ENCODE results near the gene H2AZ1. TPM values are rescaled to one million over a fixed set of nuclear protein-coding genes. Genes with fewer than 3 reads are reported as not detected.

H2AZ1 gene
- total RNA-seq, 1 donor from 2014 or later = 82.8 TPM

DNA sequence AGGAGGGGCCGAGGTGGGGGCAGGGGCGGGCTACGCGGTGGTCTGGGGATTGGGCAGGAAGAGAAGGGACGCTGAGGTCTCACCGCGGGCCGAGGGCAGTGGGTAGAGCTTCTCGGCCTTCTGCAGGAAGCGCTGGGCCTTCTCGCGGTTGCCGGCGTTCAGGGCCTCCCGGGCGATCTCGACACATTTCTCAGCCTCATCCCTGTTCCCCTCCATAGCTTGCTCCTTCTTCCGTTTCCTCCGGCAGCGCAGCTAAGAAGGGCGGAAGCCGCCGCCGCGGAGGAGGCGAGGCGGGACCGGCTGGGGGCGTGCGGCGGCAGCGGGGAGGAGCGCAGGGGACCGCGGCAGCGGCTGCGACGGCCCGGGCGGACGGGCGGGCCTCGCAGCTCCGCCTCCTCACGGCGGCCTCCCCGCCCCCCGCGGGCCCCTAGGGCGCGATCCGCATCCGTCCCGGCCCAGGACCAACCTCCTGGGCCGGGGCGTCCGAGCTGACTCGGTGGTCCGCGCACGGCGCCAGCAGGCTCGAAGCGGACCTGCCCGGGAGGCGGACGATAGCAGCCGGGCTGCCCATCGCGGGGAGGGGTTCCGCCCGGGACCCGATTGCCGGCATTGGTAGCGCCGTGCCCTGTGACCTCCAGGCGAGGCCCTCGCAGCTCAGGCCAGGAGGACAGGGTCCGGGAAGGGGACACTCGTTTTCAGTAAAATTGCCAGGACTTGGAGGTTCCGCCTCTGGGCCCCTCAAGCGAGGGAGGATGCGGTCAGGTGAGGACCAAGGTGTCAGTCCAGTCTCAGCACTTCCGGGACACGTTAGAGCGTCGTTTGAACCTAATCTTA, 3.5 kb downstream of the H2AZ1 start, which contains the start of gene DNAJB14:
Gene DNAJB14, minus strand, starts transcription at position 263 of the 834 bp plus-strand sequence. Its CDS starts 47 bp downstream, at position 216.
- peak; percentile 88 for DNase-seq (ENCODE audit: low spot score)

GRCh38 chr4:99945718-99946355, 4.2 kb downstream of the H2AZ1 start:
- DNase-seq (ENCODE audit: low spot score) = peak; percentile 41

- DNase-seq (ENCODE audit: low spot score) = no peak
These were observed 6.1 kb downstream of the H2AZ1 start for GRCh38 chr4:99943904-99944437.

- DNase-seq (ENCODE audit: low spot score) = no peak
These were observed 11.8 kb downstream of the H2AZ1 start for GRCh38 chr4:99938243-99938753.

DNA sequence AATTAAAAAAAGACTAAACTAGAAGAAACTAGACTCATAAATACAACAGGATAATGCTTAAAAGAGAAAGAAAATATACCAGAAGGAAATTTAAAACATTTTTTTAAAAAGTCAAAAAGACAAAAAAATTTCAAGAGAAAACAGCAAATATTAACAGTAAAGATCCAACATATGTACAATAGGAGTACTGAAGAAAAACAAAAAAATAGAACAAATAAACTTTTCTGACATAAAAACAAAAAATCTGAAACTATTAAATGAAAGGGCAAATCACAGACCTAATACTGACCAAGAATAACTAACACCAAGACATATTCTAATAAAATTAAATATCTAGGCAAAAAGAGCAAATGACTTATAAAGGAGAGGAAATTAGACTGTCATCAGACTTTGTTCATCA, 15.2 kb downstream of the H2AZ1 start:
- no peak for DNase-seq (ENCODE audit: low spot score)

DNA sequence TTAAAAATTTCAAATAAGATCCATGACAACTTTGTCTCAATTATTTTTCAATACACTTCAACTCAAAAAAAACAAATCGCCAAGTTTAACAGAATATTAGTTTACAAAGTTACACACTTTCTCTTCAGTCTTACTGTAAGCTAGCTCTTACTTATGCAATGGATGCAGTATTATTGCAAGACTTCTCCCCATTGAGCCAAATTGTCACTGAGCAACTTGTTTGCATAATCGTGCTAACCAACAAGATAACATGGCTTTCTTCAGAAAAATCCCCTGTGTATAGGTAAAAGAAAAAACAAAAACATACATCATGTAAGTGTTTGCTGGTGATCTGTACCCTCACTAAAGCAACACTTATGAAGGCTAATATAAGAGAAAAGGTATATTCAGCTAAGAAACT, 22.5 kb downstream of the H2AZ1 start:
- no peak for DNase-seq (ENCODE audit: low spot score)

GRCh38 chr4:99921174-99921573, 28.9 kb downstream of the H2AZ1 start:
- DNase-seq (ENCODE audit: low spot score) = no peak

DNA sequence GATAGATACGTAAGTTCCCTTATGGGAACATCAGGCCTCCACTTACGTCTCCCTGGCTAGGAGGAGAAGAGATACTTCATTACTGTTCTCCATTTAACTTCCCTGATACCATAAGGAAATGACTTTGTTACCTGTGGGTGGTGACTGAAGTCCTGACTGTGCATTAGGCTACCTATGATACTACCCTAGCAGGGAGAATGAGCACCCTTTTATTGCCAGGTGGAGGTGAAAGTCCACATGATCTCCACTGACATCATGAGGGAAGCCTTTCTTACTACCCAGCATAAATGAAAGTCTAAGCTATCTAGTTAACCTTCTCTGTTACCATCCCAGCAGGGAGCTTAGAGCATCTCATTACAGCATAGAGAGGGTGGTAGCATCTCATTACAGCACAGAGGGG, 31.4 kb downstream of the H2AZ1 start:
- no peak for DNase-seq (ENCODE audit: low spot score)

DNA sequence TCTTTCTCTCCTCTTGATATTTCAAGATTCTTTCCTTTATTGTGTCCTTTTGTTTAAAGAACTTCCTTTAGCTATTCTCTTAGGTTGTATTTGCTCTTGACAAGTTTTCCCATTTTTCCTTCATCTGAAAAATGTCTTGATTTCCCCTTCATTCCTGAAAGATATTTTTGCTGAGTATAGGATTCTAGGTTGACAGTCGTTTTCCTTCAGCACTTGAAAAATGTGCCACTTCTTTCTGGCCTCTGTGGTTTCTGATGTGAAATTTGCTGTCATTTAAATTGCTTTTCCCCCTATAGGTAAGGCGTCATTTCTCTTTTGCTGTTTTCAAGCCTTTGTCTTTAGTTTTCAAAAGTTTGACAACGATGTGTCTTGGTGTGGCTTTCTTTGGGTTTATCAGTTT, 32.5 kb downstream of the H2AZ1 start:
- no peak for DNase-seq (ENCODE audit: low spot score)

- no peak for DNase-seq (ENCODE audit: low spot score)
These were observed 34.6 kb downstream of the H2AZ1 start for GRCh38 chr4:99915449-99915848.

Other genes starting within 250 kb of the H2AZ1 start
- gene DAPP1, start 133.4 kb downstream of the H2AZ1 start, total RNA-seq (ENCODE audit: insufficient read depth, low replicate concordance) = 9.1 TPM
- gene LAMTOR3, start 55.8 kb downstream of the H2AZ1 start, total RNA-seq (ENCODE audit: insufficient read depth, low replicate concordance) = 23.4 TPM
- gene DNAJB14, start 3.7 kb downstream of the H2AZ1 start, total RNA-seq (ENCODE audit: insufficient read depth, low replicate concordance) = 71.3 TPM
- gene DDIT4L, start 240.2 kb upstream of the H2AZ1 start, total RNA-seq (ENCODE audit: insufficient read depth, low replicate concordance) = 2.2 TPM

Data from umbilical cord (tissue), 2 donors.